T-helper 1 cell (primary cell): ENCODE data around the gene SLC17A9.
A peak's percentile ranks its signal among the peaks of the same experiment; 100 is the strongest.
"Not testable (repeated sequence)": the region's sequence is repeated elsewhere in the genome, so short reads cannot be mapped to it uniquely, and the experiment has no call there.

Experiments
- DNase-seq, 5 donors: peaks; one replicate each; pipeline ENCODE4 v3.0.0-alpha.2; 2012 to 2020

The SLC17A9 gene

DNA sequence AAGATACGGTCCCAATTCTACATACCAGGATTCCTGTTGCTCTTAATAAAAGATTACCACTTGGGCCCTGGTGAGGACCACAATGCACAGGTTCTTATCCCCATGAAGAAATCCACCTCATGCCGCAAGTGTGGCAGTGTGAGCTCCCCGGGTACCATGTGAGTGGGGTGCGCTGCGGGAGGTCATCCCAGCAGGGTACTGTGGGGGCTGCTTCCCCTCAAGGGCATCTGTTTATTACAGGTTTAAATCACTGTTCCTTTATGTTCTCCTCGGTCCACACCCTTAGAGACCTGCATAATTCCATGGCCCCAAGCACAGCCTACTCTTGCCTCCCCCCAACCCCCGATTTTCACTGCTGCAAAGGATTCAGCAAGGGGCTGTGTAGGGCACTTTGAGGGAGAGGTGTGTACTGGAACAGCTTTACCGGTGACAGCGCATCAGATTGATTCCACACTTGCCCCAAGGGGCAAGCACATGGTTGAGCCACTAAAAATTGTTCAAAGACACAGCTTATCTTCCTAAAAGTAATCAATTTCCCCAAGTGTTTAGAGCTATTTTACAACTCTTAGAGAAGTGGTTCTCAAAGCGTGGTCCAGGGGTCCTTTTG lies 32.4 kb upstream of the SLC17A9 start:
- no peak for DNase-seq

- peak; percentile 29 to 63 (median 59) for DNase-seq
These were observed 31.3 kb upstream of the SLC17A9 start for GRCh38 chr20:62921119-62921687.

GRCh38 chr20:62922451-62922921 lies 30.0 kb upstream of the SLC17A9 start:
- peak in 3 of 5 donors; percentile 21 to 80 (median 34) for DNase-seq

DNA sequence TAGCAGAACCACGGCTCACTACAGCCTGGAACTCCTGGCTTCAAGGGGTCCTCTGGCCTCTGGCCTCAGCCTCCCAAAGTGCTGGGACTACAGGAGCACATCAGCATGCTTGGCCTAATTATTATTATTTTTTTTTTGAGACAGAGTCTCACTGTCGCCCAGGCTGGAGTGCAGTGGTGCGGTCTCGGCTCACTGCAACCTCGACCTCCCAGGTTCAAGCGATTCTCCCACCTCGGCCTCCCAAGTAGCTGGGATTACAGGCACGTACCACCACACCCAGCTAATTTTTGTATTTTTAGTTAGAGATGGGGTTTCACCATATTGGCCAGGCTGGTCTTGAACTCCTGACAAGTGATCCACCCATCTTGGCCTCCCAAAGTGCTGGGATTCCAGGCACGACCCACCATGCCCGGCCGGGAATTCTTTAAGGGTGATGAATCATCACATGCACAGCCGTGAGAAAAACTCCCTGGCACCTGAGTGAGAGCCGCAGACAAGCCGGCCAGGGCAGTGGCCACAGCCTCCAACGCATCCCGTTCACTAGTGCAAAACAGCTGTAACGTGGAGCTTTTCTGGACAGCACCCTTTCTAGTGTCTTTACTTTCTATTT lies 29.3 kb upstream of the SLC17A9 start:
- DNase-seq, result not testable (repeated sequence)

DNA sequence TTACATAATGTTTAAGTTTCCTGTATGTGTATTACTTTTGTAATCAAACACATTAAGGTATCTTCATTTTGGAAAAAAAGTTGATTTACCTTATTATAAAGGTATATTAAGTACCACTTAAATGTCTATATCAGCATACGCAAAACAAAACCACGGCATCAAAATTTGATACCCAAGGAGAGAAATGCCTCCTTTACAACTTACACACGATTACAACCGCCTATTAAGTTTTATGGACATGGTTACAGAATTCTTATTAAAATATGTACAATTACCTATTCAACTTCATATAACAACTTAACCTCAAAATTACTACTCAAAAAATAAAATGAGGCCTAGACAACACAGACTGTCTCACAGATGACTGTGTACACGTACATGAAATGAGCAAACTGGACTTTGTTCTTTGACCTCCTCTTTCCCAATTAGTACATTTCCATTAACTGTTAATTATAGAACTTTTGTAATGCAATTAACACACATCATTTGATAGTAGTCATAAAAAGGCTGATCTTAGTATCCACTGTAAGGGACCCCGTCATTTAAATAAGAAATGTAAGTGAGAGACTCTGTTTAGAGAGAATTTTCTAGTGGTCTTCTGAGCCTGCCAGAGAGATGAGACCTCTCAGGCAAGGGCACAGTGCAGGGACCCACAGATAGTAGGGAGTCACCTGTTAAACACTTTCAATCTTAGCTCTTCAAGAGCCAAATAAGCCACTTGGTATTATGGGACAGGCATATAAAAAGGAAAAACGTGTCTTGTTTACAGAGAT lies 28.7 kb upstream of the SLC17A9 start:
- no peak for DNase-seq

DNA sequence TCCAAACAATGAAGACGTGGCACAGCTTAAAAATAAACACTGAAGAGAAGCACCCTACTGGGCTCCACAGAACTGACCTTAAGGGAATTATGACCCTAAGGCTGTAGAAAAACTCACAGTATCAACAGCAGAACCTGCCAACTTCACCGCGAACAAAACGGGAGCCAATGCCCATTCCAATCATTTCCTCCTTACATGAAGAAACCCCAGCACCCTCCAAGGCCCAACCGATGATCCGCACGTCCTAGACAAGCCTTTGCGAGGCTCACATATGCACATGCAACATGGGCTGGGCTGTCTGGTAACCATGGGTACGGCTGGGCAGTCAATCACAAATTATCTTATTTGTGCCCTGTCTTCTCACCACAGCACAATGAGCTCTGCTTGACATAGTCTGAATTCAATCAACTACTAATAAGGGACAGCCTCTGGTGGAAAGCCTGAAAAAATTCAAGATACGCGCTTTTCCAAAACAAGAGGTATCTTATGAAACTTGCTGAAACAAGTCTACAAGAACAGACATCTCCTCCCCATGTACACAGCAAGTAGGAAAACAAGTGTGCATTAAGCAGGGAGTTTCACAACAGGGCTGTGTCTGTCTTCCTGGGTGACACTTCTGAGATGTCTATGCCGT lies 27.9 kb upstream of the SLC17A9 start:
- DNase-seq, result peak in 2 of 5 donors; percentile 32 to 35

GRCh38 chr20:62925076-62925419 lies 27.5 kb upstream of the SLC17A9 start:
- no peak for DNase-seq

- DNase-seq, result peak; percentile 25 to 49 (median 39)
These were observed 26.9 kb upstream of the SLC17A9 start for GRCh38 chr20:62925420-62926228.

GRCh38 chr20:62926229-62927127 lies 26.0 kb upstream of the SLC17A9 start, which contains the start of gene DIDO1:
Gene DIDO1 (minus strand): TSS chr20:62926505.
- DNase-seq, result peak; percentile 80 to 91 (median 83)

GRCh38 chr20:62927128-62927705 lies 25.3 kb upstream of the SLC17A9 start:
- DNase-seq, result no peak

DNA sequence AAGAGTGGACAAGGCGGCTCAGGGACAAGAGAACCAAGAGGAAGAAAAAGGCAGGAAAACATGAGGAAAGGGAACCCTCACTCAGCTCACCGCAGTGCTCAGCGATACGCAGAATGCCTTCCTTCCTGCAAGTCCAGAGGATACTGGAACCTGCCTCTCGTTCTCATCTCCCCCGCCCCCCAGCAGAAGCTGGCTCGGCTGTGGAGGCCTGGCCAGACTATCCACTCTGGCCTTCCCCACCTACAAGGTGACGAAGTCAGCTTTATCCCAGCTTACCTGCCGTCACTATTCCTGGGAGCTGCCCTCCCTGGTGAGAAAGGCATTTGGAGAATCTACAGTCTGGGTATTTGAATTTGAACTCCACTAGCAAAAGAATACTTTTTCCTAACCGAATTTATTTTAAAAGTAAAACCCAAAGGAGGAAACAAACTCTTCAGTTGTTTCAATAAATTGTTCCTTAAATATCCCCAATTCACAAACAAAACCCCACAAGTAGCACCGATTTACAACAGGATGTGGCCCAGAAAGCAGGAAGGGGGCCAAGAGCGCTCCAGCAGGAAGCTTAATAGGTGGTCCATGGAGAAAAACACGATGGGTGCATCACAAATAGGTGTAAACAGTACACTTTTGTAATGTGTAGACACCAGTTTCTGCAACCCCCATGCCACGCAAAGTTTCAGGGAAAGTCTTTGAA lies 24.1 kb upstream of the SLC17A9 start:
- no peak for DNase-seq

GRCh38 chr20:62929051-62929538 lies 23.4 kb upstream of the SLC17A9 start:
- DNase-seq, result peak; percentile 26 to 62 (median 48)

GRCh38 chr20:62931464-62931863 lies 21.0 kb upstream of the SLC17A9 start:
- DNase-seq, result no peak

GRCh38 chr20:62933966-62934365 lies 18.5 kb upstream of the SLC17A9 start:
- DNase-seq, result no peak

GRCh38 chr20:62935204-62935967 lies 17.1 kb upstream of the SLC17A9 start:
- no peak for DNase-seq

- DNase-seq, result no peak
These were observed 16.4 kb upstream of the SLC17A9 start for GRCh38 chr20:62935968-62936585.

DNA sequence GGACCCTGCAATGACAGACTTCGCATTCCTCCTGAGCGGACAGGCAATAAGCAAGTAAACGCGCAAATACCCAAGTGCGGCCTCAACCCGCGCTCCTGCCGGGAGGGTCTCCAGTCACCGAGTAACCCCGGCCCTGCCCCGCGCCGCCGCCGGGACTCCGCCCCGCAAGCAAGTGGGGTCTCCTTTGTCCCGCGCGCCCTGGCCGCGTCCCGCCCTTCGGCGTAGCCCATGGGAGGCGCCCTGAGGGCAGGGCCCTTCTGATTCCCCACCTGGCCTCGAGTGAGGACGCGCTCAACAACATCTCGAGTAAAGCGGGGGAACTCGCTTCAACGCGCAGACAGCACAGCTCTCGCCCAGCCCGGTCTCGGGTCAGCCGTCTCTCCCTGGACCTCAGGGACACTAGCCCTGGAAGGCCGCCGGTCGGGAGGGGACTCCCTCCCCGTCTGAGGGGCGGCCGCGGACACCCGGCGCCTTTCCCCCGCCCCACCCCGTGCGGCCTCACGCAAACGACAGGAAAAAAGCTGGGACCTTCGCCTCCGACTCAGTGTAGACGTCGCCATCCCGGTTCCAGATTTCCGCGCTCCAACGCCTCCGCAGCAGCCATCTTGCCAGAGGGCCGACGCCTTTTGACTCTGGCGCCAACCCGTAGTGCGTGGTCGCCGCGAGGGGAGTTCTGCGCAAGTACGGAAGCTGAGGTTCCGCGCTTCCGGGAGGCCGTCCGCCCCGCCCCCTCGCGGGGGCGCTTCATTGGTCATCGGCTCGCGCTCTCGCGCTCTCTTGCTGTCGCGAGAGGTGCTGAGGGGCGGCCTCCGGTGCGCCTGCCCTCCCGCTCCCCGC lies 15.0 kb upstream of the SLC17A9 start:
- peak; percentile 94 to 97 (median 95) for DNase-seq
